Frontal cortex (tissue), 4 donors: ENCODE results near the gene KISS1. TPM values are rescaled to one million over a fixed set of nuclear protein-coding genes. Genes with fewer than 3 reads are reported as not detected.

ENCODE experiments used
- DNase-seq, 2 donors: peaks; one replicate each; pipeline ENCODE4 v3.0.0; 2012; ENCODE audit warnings: low spot score in 2 of 2
- FAIRE-seq: peaks from 2 replicates; lab custom pipeline; 2012; peaks lifted over from hg19 to GRCh38; lab: Jason Lieb, UNC
- total RNA-seq: library from RNA; depleted of rRNA; stranded (reverse); fragments of >200 nt; gene quantifications from one replicate; pipeline ENCODE4 v1.2.3, GENCODE V29; 2014
- donor health status: control.
- donor health status: control.
- donor health status: control.

KISS1 gene
- total RNA-seq, 1 donor from 2014 or later, result not detected

- FAIRE-seq (no peak), DNase-seq (no peak)
Measured at GRCh38 chr1:204145033-204145504, 51.2 kb downstream of the KISS1 start.

DNA sequence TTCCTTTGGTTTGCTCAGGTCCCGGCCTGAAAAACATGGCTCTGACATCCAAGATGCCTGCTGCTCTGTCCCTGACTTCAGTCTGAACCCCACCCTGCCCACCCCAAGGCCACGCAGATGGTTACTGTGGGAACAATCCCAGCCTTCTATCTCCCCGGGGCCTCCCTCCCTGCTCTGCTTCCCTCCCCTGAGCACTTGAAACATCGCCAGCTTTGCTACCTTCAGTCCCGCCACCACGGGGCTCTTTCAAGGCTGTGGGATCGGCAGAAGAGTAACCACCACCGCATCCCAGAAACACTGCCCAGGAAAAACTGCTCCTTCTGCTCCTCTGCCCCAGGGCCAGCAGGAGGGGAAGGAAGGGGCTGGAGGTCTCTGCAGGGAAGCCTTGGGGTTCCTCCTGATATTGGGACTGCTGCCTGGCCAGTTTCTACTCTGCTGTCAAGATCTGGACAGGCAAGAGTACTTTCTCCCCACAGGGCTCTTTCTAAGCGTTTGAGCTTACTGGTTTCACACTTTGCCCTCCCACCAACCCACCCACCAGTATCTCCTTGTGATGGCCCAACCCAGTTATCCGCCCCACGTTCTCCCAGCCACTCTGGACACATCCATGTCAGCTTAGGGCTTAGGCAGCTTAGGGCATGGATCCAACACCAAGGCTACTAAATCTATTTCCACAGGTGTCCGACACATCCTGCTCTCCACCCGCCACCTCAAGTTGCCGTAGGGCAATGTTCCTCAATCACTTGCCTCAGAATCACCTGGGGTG lies 52.8 kb downstream of the KISS1 start:
- no peak for DNase-seq
- FAIRE-seq, result no peak

- no peak for DNase-seq
- no peak for FAIRE-seq
Measured at GRCh38 chr1:204142032-204142974, 54.0 kb downstream of the KISS1 start.

- no peak for DNase-seq
- FAIRE-seq, result no peak
Measured at GRCh38 chr1:204141131-204141530, 55.2 kb downstream of the KISS1 start.

Other genes starting within 250 kb of the KISS1 start
- gene SOX13, start 123.4 kb downstream of the KISS1 start, total RNA-seq, result 1.6 TPM
- 31.0 TPM for gene ETNK2, start 44.4 kb downstream of the KISS1 start, total RNA-seq
- not detected for gene REN, start 30.2 kb downstream of the KISS1 start, total RNA-seq
- 0.41 TPM for gene GOLT1A, start 17.5 kb upstream of the KISS1 start, total RNA-seq
- gene PLEKHA6, start 163.4 kb upstream of the KISS1 start, total RNA-seq, result 11.0 TPM
- gene PPP1R15B, start 215.3 kb upstream of the KISS1 start, total RNA-seq, result 42.4 TPM